ENCODE results near the gene AIFM2. TPM values are rescaled to one million over a fixed set of nuclear protein-coding genes. Genes with fewer than 3 reads are reported as not detected.

Gene AIFM2
- total RNA-seq, 1 donor from 2014 or later = 8.0 TPM

- H3K9me3 Mint-ChIP-seq = no peaks in the 10 kb centered on the region
- H3K27me3 Mint-ChIP-seq = peaks cover 17% of the 10 kb centered on the region
- DNase-seq = no peak
- no peak overlapping the region for H3K27ac Mint-ChIP-seq
- intact Hi-C loops (cut with micrococcal nuclease) = no loop called here
- H3K36me3 Mint-ChIP-seq (ENCODE audit: low read depth) = no peaks in the 10 kb centered on the region
- H3K4me1 Mint-ChIP-seq = peaks cover 2% of the 10 kb centered on the region
- H3K4me3 Mint-ChIP-seq = no peak overlapping the region
These were observed 69.1 kb downstream of the AIFM2 start for GRCh38 chr10:70063418-70064098.

Other genes starting within 250 kb of the AIFM2 start
- gene MACROH2A2, start 80.0 kb downstream of the AIFM2 start, total RNA-seq = 4.5 and 4.6 TPM in 2 replicates
- 14.9 and 15.3 TPM in 2 replicates for gene TYSND1, start 13.9 kb upstream of the AIFM2 start, total RNA-seq
- gene SAR1A, start 37.7 kb upstream of the AIFM2 start, total RNA-seq = 122 and 124 TPM in 2 replicates
- gene PPA1, start 100.6 kb upstream of the AIFM2 start, total RNA-seq = 413 and 424 TPM in 2 replicates
- not detected in 2 replicates for gene NPFFR1, start 151.2 kb upstream of the AIFM2 start, total RNA-seq
- gene LRRC20, start 249.8 kb upstream of the AIFM2 start, total RNA-seq = 17.2 and 18.7 TPM in 2 replicates

Measured in activated CD4-positive, alpha-beta T cell treated with anti-CD3 and anti-CD28 coated beads, Interleukin-2, amount 10 ng/mL, durations not matched to agents 24 days and 14 days (primary cell).